ENCODE data around the gene KIAA1755.

- TF ChIP-seq POLR2A (IDR thresholded peaks at IDR 0.05; ENCODE audit: low read length), result no peak
- no peak for TF ChIP-seq GATA1 (IDR thresholded peaks at IDR 0.05; ENCODE audit: low read depth, low read length)
Observed at GRCh38 chr20:38253571-38253970, 7.0 kb downstream of the KIAA1755 start.

Measured in erythroblast (primary cell).